ENCODE results near the gene CACNB2. TPM values are rescaled to one million over a fixed set of nuclear protein-coding genes. Genes with fewer than 3 reads are reported as not detected.

The CACNB2 gene
- total RNA-seq, 4 donors from 2014 or later: 73.5 to 108 (median 87.2) TPM

DNA sequence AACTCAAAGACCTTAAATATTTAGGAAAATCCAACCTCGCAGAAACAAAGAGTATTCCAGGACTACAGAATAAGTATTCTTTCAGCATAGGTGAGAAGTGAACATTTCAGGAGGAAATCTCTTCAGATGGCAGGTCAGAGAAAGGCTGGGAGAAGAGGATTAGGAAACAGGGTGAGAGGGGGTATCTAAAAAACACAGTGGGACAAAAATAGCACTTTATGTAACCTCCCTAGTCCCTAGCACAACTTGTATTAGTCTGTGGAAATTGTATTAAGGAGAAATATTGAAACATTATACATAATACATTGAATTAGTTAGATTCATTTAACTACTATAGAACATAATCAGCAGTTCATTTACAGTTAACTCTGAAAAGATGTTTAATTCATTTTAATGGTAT is 192.3 kb downstream of the CACNB2 start:
- no peaks in the 10 kb centered on the region for H3K36me3 ChIP-seq
- H3K27ac ChIP-seq (replicated peaks in 1 of 4): peak overlapping the region; percentile 52 to 72 (median 70)

GRCh38 chr10:18333621-18334020 is 193.4 kb downstream of the CACNB2 start:
- 28% methylated on average over 5 of the region's 5 CpGs for WGBS
- H3K4me3 ChIP-seq: peak overlapping the region in 3 of 4 donors; percentile 1 to 29 (median 16)
- H3K9me3 ChIP-seq: no peaks in the 10 kb centered on the region
- no peak for DNase-seq (ENCODE audit: extremely low spot score)
- H3K36me3 ChIP-seq: no peaks in the 10 kb centered on the region
- peak overlapping the region; percentile 52 to 72 (median 70) for H3K27ac ChIP-seq (replicated peaks in 1 of 4)
- intact Hi-C loops (cut with DNase I): no loop called here
- TF ChIP-seq POLR2A (IDR thresholded peaks at IDR 0.05; ENCODE audit: low read depth): no peak
- no peak for TF ChIP-seq EP300 (IDR thresholded peaks at IDR 0.05)
- TF ChIP-seq POLR2AphosphoS5 (IDR thresholded peaks at IDR 0.05): no peak
- TF ChIP-seq, protein P1, sequence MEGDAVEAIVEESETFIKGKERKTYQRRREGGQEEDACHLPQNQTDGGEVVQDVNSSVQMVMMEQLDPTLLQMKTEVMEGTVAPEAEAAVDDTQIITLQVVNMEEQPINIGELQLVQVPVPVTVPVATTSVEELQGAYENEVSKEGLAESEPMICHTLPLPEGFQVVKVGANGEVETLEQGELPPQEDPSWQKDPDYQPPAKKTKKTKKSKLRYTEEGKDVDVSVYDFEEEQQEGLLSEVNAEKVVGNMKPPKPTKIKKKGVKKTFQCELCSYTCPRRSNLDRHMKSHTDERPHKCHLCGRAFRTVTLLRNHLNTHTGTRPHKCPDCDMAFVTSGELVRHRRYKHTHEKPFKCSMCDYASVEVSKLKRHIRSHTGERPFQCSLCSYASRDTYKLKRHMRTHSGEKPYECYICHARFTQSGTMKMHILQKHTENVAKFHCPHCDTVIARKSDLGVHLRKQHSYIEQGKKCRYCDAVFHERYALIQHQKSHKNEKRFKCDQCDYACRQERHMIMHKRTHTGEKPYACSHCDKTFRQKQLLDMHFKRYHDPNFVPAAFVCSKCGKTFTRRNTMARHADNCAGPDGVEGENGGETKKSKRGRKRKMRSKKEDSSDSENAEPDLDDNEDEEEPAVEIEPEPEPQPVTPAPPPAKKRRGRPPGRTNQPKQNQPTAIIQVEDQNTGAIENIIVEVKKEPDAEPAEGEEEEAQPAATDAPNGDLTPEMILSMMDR (IDR thresholded peaks at IDR 0.05): no peak
- H3K4me1 ChIP-seq: peaks cover 18 to 52% (median 45%) of the 10 kb centered on the region in 4 donors
- H3K27me3 ChIP-seq: no peaks in the 10 kb centered on the region

More for the DNA sequence above, 192.3 kb downstream of the CACNB2 start:
- TF ChIP-seq EP300 (IDR thresholded peaks at IDR 0.05) (no peak), POLR2A (IDR thresholded peaks at IDR 0.05; ENCODE audit: low read depth) (no peak)
- TF ChIP-seq, protein P1 (IDR thresholded peaks at IDR 0.05): no peak
- 70% methylated on average over 1 of the region's 1 CpG for WGBS
- Histone ChIP-seq H3K27me3 (no peaks in the 10 kb centered on the region), H3K9me3 (no peaks in the 10 kb centered on the region), H3K4me1 (peaks cover 18 to 52% (median 45%) of the 10 kb centered on the region in 4 donors), H3K4me3 (no peak overlapping the region)
- no peak for DNase-seq (ENCODE audit: extremely low spot score)
- intact Hi-C loops (cut with DNase I): no loop called here

GRCh38 chr10:18334116-18334867 is 194.1 kb downstream of the CACNB2 start:
- intact Hi-C loops (cut with DNase I): no loop called here
- TF ChIP-seq POLR2A (IDR thresholded peaks at IDR 0.05; ENCODE audit: low read depth): no peak
- no peak for TF ChIP-seq EP300 (IDR thresholded peaks at IDR 0.05)
- TF ChIP-seq POLR2AphosphoS5 (IDR thresholded peaks at IDR 0.05): no peak
- TF ChIP-seq, protein P1 (IDR thresholded peaks at IDR 0.05): no peak
- no peak for DNase-seq (ENCODE audit: extremely low spot score)
- H3K9me3 ChIP-seq: no peaks in the 10 kb centered on the region
- no peaks in the 10 kb centered on the region for H3K27me3 ChIP-seq
- WGBS: 39% methylated on average over 8 of the region's 8 CpGs
- no peaks in the 10 kb centered on the region for H3K36me3 ChIP-seq
- H3K4me3 ChIP-seq: peak overlapping the region in 3 of 4 donors; percentile 1 to 29 (median 16)
- peaks cover 18 to 51% (median 47%) of the 10 kb centered on the region in 4 donors for H3K4me1 ChIP-seq
- H3K27ac ChIP-seq (replicated peaks in 1 of 4): peak overlapping the region; percentile 52 to 72 (median 70)

GRCh38 chr10:18340496-18341051 is 200.3 kb downstream of the CACNB2 start:
- Histone ChIP-seq H3K9me3 (no peaks in the 10 kb centered on the region), H3K27me3 (no peaks in the 10 kb centered on the region), H3K36me3 (no peaks in the 10 kb centered on the region), H3K4me1 (peaks cover 0 to 55% (median 47%) of the 10 kb centered on the region in 4 donors), H3K4me3 (peak overlapping the region; percentile 44 to 54 (median 51)), H3K27ac (replicated peaks in 1 of 4) (peak overlapping the region; percentile 64 to 81 (median 77))
- intact Hi-C loops (cut with DNase I): no loop called here
- DNase-seq (ENCODE audit: extremely low spot score): no peak
- 13% methylated on average over 13 of the region's 13 CpGs for WGBS
- no peak for TF ChIP-seq EP300 (IDR thresholded peaks at IDR 0.05)
- TF ChIP-seq, protein P1 (IDR thresholded peaks at IDR 0.05): no peak
- no peak for TF ChIP-seq POLR2A (IDR thresholded peaks at IDR 0.05; ENCODE audit: low read depth)
- TF ChIP-seq POLR2AphosphoS5 (IDR thresholded peaks at IDR 0.05): peak; percentile 50 to 66

All from esophagus muscularis mucosa (tissue), 4 donors.